Right atrium auricular region (tissue), 2 donors: ENCODE results near the gene NPL. TPM values are rescaled to one million over a fixed set of nuclear protein-coding genes. Genes with fewer than 3 reads are reported as not detected.

Experiments used
- DNase-seq: peaks from one replicate; pipeline ENCODE4 v3.0.0-alpha.2; 2019; ENCODE audit warnings: low spot score
- H3K27ac ChIP-seq, 2 donors: fragments of 200-600 bp; sonication (generic); 1 replicate in 1 of 2; 2 replicates in 1 of 2; pipeline ENCODE4 v1.5.1; 2016 to 2019
- H3K27me3 ChIP-seq, 2 donors: fragments of 200-600 bp; sonication (generic); one replicate each; pipeline versions ENCODE4 v1.5.1 to v1.6.0; 2017 to 2019
- H3K36me3 ChIP-seq: fragments of 200-600 bp; sonication (generic); one replicate; pipeline ENCODE4 v1.5.1; 2016
- H3K4me1 ChIP-seq, 2 donors: fragments of 200-600 bp; sonication (generic); one replicate each; pipeline versions ENCODE4 v1.5.1 to v1.6.0; 2017 to 2019
- H3K4me3 ChIP-seq, 2 donors: fragments of 200-600 bp; sonication (generic); 1 replicate in 1 of 2; 2 replicates in 1 of 2; pipeline ENCODE4 v1.5.1; 2017 to 2019; ENCODE audit warnings: mild to moderate bottlenecking in 1 of 2, moderate library complexity in 1 of 2
- H3K9me3 ChIP-seq, 2 donors: fragments of 200-600 bp; sonication (generic); one replicate each; pipeline ENCODE4 v1.5.1; 2019
- CTCF ChIP-seq, 2 donors: fragments of 200-600 bp; sonication (generic); IDR thresholded peaks; one replicate each; pipeline ENCODE4 v1.5.1; 2019; ENCODE audit warnings: antibody characterized with exemption in 2 of 2
- total RNA-seq, 2 donors: library from RNA; depleted of rRNA; stranded (reverse); fragments of >200 nt; gene quantifications; one replicate each; pipeline ENCODE4 v1.1.0, GENCODE V29; 2016

NPL gene
- total RNA-seq, 2 donors from 2014 or later = 3.4 to 4.8 TPM

DNA sequence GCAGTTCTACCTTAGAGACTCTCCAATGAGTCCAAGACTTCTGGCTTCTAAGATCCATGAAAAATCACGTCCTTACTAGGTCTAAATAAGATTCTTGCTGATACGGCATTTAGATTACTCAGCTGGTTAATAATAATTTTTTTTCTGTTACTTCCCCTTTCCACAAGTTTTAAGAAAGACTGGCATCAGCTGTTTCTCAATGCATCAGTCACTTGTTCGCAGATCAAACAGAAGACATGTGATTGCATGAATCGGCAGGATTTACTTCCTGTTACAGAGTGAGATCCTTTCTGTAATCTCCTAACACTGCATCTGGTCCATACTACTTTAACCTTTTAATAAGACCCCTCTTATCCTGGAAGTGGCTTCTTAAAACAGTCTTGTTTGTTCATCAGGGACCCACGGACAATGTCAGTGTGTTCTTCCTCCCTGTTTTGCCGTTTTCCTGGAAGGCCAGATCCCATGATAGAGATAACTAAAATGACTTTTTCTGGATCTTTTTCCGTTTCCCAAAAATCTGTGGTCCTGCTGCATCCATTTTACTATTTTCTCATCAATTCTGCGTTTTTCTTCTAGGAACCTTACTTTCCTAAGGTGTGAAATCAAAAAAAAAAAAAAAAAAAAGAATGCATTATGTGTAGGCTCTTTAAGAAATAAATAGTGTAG is 6.1 kb downstream of the NPL start:
- no peak for TF ChIP-seq CTCF (IDR thresholded peaks at IDR 0.05)
- DNase-seq = no peak
- H3K27ac ChIP-seq = no peak overlapping the region
- no peaks in the 10 kb centered on the region for H3K9me3 ChIP-seq
- no peaks in the 10 kb centered on the region for H3K36me3 ChIP-seq
- H3K4me1 ChIP-seq = no peaks in the 10 kb centered on the region
- no peak overlapping the region for H3K4me3 ChIP-seq
- H3K27me3 ChIP-seq = no peaks in the 10 kb centered on the region

DNA sequence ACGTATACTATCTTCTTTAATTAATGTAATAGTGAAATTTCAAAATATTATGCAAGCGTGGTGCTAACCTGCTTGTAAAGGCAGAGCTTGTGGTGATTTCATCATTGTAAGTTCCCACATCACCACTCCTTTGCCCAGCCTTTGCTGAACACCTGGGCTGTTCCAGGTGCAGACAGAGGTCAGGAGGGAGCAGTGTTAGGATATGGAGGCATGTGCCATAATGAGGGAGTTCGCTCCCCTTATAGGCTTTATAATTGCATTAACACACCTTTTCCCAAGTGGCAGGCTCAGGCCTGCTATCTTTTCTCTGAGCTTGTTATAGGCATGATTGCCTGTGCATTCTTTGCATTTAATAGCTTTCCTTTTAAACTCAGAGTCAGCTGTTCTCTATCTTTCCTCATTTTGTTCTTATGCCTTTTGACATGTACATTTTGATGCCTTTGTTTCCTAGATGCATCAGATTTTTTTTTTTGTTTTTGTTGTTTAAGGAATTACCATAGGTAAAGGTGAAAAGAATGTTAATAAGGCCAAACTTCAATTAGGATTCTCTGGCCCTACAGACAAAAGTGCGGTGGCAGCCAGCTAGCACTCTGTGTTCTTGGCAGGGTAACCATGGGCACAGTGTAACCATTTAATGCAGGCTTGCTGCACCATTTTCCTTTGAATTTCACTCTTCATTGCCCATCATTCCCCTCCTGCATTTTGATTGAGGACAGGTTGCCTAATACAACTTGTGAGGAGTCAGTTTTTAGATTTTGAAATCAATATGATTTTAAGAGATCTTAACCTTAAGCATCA is 12.6 kb downstream of the NPL start:
- Histone ChIP-seq H3K9me3 (no peaks in the 10 kb centered on the region), H3K4me3 (no peak overlapping the region), H3K27me3 (no peaks in the 10 kb centered on the region), H3K4me1 (peaks cover 0 to 7% of the 10 kb centered on the region in 2 donors), H3K27ac (no peak overlapping the region), H3K36me3 (peaks cover 5% of the 10 kb centered on the region)
- no peak for TF ChIP-seq CTCF (IDR thresholded peaks at IDR 0.05)
- no peak for DNase-seq

- H3K27ac ChIP-seq = no peak overlapping the region
- peaks cover 5% of the 10 kb centered on the region for H3K36me3 ChIP-seq
- DNase-seq = no peak
- no peak for TF ChIP-seq CTCF (IDR thresholded peaks at IDR 0.05)
- H3K4me1 ChIP-seq = peaks cover 0 to 7% of the 10 kb centered on the region in 2 donors
- H3K27me3 ChIP-seq = no peaks in the 10 kb centered on the region
- no peak overlapping the region for H3K4me3 ChIP-seq
- H3K9me3 ChIP-seq = no peaks in the 10 kb centered on the region
These were observed 14.3 kb downstream of the NPL start for GRCh38 chr1:182803846-182804245.

GRCh38 chr1:182806015-182806678 is 16.6 kb downstream of the NPL start:
- no peak for TF ChIP-seq CTCF (IDR thresholded peaks at IDR 0.05)
- H3K9me3 ChIP-seq = no peaks in the 10 kb centered on the region
- H3K27ac ChIP-seq = no peak overlapping the region
- peaks cover 0 to 7% of the 10 kb centered on the region in 2 donors for H3K4me1 ChIP-seq
- H3K4me3 ChIP-seq = no peak overlapping the region
- H3K36me3 ChIP-seq = peaks cover 5% of the 10 kb centered on the region
- H3K27me3 ChIP-seq = no peaks in the 10 kb centered on the region
- DNase-seq = no peak

DNA sequence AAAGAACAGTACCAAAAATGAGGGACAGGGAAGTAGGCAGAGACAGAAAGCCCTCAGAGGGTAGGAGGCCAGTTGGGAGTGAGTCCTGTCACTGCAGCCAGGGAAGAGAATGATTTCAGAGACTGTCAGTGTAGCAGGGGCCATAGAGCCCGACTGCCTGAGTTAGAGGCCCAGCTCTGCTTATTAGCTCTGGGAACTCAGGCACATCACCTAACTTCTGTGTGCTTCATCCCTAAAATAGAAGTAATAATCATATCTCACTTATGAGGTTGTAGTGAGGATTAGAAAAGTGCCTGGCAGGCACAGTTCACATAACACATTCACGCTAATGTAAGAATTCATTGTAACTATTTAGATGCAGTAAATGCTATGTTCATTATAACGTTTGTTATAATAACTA is 18.3 kb downstream of the NPL start:
- no peak for DNase-seq
- H3K27me3 ChIP-seq = no peaks in the 10 kb centered on the region
- no peak overlapping the region for H3K4me3 ChIP-seq
- no peak overlapping the region for H3K27ac ChIP-seq
- TF ChIP-seq CTCF (IDR thresholded peaks at IDR 0.05) = no peak
- peaks cover 5% of the 10 kb centered on the region for H3K36me3 ChIP-seq
- no peaks in the 10 kb centered on the region for H3K4me1 ChIP-seq
- H3K9me3 ChIP-seq = no peaks in the 10 kb centered on the region
